Measurements from ENCODE around the gene AMMECR1L.

AMMECR1L gene

GRCh38 chr2:127860130-127860529 is 25.6 kb downstream of the AMMECR1L start:
- H3K4me3 ChIP-seq (ENCODE audit: low read length): no peak overlapping the region
- no peaks in the 10 kb centered on the region for H3K9me3 ChIP-seq (replicated peaks; ENCODE audit: low read length)
- H3K4me1 ChIP-seq (ENCODE audit: control insufficient read depth, insufficient read depth, low read length): peaks cover 6% of the 10 kb centered on the region
- no peaks in the 10 kb centered on the region for H3K27me3 ChIP-seq (ENCODE audit: control insufficient read depth, insufficient read depth, low read length)
- H3K36me3 ChIP-seq (ENCODE audit: insufficient read depth, low read length): peaks cover 27% of the 10 kb centered on the region
- H3K9ac ChIP-seq (ENCODE audit: low read depth, low read length): no peak overlapping the region
- no peak overlapping the region for H3K4me2 ChIP-seq (ENCODE audit: low read length)

- H3K4me3 ChIP-seq (ENCODE audit: low read length): no peak overlapping the region
- H3K4me1 ChIP-seq (ENCODE audit: control insufficient read depth, insufficient read depth, low read length): peaks cover 6% of the 10 kb centered on the region
- no peaks in the 10 kb centered on the region for H3K27me3 ChIP-seq (ENCODE audit: control insufficient read depth, insufficient read depth, low read length)
- peaks cover 23% of the 10 kb centered on the region for H3K36me3 ChIP-seq (ENCODE audit: insufficient read depth, low read length)
- H3K4me2 ChIP-seq (ENCODE audit: low read length): no peak overlapping the region
- no peak overlapping the region for H3K9ac ChIP-seq (ENCODE audit: low read depth, low read length)
- no peaks in the 10 kb centered on the region for H3K9me3 ChIP-seq (replicated peaks; ENCODE audit: low read length)
These were observed 26.1 kb downstream of the AMMECR1L start for GRCh38 chr2:127859712-127860085.

- Histone ChIP-seq H3K9ac (ENCODE audit: low read depth, low read length) (peak overlapping the region; percentile 90), H3K9me3 (replicated peaks; ENCODE audit: low read length) (no peaks in the 10 kb centered on the region), H3K4me3 (ENCODE audit: low read length) (peak overlapping the region; percentile 92), H3K4me2 (ENCODE audit: low read length) (peak overlapping the region; percentile 95), H3K27me3 (ENCODE audit: control insufficient read depth, insufficient read depth, low read length) (no peaks in the 10 kb centered on the region), H3K36me3 (ENCODE audit: insufficient read depth, low read length) (peaks cover 10% of the 10 kb centered on the region), H3K4me1 (ENCODE audit: control insufficient read depth, insufficient read depth, low read length) (peaks cover 6% of the 10 kb centered on the region)
These were observed 28.4 kb downstream of the AMMECR1L start for GRCh38 chr2:127857265-127857808.

GRCh38 chr2:127853671-127854070 is 32.1 kb downstream of the AMMECR1L start:
- Histone ChIP-seq H3K9ac (ENCODE audit: low read depth, low read length) (no peak overlapping the region), H3K9me3 (replicated peaks; ENCODE audit: low read length) (no peaks in the 10 kb centered on the region), H3K36me3 (ENCODE audit: insufficient read depth, low read length) (peaks cover 34% of the 10 kb centered on the region), H3K4me3 (ENCODE audit: low read length) (no peak overlapping the region), H3K4me2 (ENCODE audit: low read length) (no peak overlapping the region), H3K4me1 (ENCODE audit: control insufficient read depth, insufficient read depth, low read length) (peaks cover 6% of the 10 kb centered on the region), H3K27me3 (ENCODE audit: control insufficient read depth, insufficient read depth, low read length) (no peaks in the 10 kb centered on the region)

GRCh38 chr2:127852388-127852787 is 33.4 kb downstream of the AMMECR1L start:
- peaks cover 6% of the 10 kb centered on the region for H3K4me1 ChIP-seq (ENCODE audit: control insufficient read depth, insufficient read depth, low read length)
- no peak overlapping the region for H3K4me3 ChIP-seq (ENCODE audit: low read length)
- H3K27me3 ChIP-seq (ENCODE audit: control insufficient read depth, insufficient read depth, low read length): no peaks in the 10 kb centered on the region
- no peaks in the 10 kb centered on the region for H3K9me3 ChIP-seq (replicated peaks; ENCODE audit: low read length)
- no peak overlapping the region for H3K4me2 ChIP-seq (ENCODE audit: low read length)
- peaks cover 41% of the 10 kb centered on the region for H3K36me3 ChIP-seq (ENCODE audit: insufficient read depth, low read length)
- no peak overlapping the region for H3K9ac ChIP-seq (ENCODE audit: low read depth, low read length)

- H3K27me3 ChIP-seq (ENCODE audit: control insufficient read depth, insufficient read depth, low read length): no peaks in the 10 kb centered on the region
- H3K4me2 ChIP-seq (ENCODE audit: low read length): no peak overlapping the region
- H3K4me1 ChIP-seq (ENCODE audit: control insufficient read depth, insufficient read depth, low read length): no peaks in the 10 kb centered on the region
- H3K9me3 ChIP-seq (replicated peaks; ENCODE audit: low read length): no peaks in the 10 kb centered on the region
- no peak overlapping the region for H3K9ac ChIP-seq (ENCODE audit: low read depth, low read length)
- peaks cover 60% of the 10 kb centered on the region for H3K36me3 ChIP-seq (ENCODE audit: insufficient read depth, low read length)
- H3K4me3 ChIP-seq (ENCODE audit: low read length): no peak overlapping the region
These were observed 37.8 kb downstream of the AMMECR1L start for GRCh38 chr2:127847931-127848330.

GRCh38 chr2:127844973-127845372 is 40.8 kb downstream of the AMMECR1L start:
- H3K4me3 ChIP-seq (ENCODE audit: low read length): no peak overlapping the region
- no peak overlapping the region for H3K4me2 ChIP-seq (ENCODE audit: low read length)
- H3K9ac ChIP-seq (ENCODE audit: low read depth, low read length): no peak overlapping the region
- H3K4me1 ChIP-seq (ENCODE audit: control insufficient read depth, insufficient read depth, low read length): no peaks in the 10 kb centered on the region
- peaks cover 41% of the 10 kb centered on the region for H3K36me3 ChIP-seq (ENCODE audit: insufficient read depth, low read length)
- H3K9me3 ChIP-seq (replicated peaks; ENCODE audit: low read length): no peaks in the 10 kb centered on the region
- H3K27me3 ChIP-seq (ENCODE audit: control insufficient read depth, insufficient read depth, low read length): no peaks in the 10 kb centered on the region

- no peaks in the 10 kb centered on the region for H3K9me3 ChIP-seq (replicated peaks; ENCODE audit: low read length)
- peaks cover 31% of the 10 kb centered on the region for H3K36me3 ChIP-seq (ENCODE audit: insufficient read depth, low read length)
- H3K4me3 ChIP-seq (ENCODE audit: low read length): no peak overlapping the region
- no peak overlapping the region for H3K4me2 ChIP-seq (ENCODE audit: low read length)
- H3K27me3 ChIP-seq (ENCODE audit: control insufficient read depth, insufficient read depth, low read length): no peaks in the 10 kb centered on the region
- no peak overlapping the region for H3K9ac ChIP-seq (ENCODE audit: low read depth, low read length)
- no peaks in the 10 kb centered on the region for H3K4me1 ChIP-seq (ENCODE audit: control insufficient read depth, insufficient read depth, low read length)
These were observed 42.1 kb downstream of the AMMECR1L start for GRCh38 chr2:127843677-127844076.

- Histone ChIP-seq H3K9ac (ENCODE audit: low read depth, low read length) (no peak overlapping the region), H3K4me1 (ENCODE audit: control insufficient read depth, insufficient read depth, low read length) (no peaks in the 10 kb centered on the region), H3K27me3 (ENCODE audit: control insufficient read depth, insufficient read depth, low read length) (no peaks in the 10 kb centered on the region), H3K4me3 (ENCODE audit: low read length) (no peak overlapping the region), H3K4me2 (ENCODE audit: low read length) (no peak overlapping the region), H3K36me3 (ENCODE audit: insufficient read depth, low read length) (peaks cover 18% of the 10 kb centered on the region), H3K9me3 (replicated peaks; ENCODE audit: low read length) (no peaks in the 10 kb centered on the region)
These were observed 44.1 kb downstream of the AMMECR1L start for GRCh38 chr2:127841466-127842178.

- no peaks in the 10 kb centered on the region for H3K4me1 ChIP-seq (ENCODE audit: control insufficient read depth, insufficient read depth, low read length)
- peaks cover 14% of the 10 kb centered on the region for H3K36me3 ChIP-seq (ENCODE audit: insufficient read depth, low read length)
- H3K4me3 ChIP-seq (ENCODE audit: low read length): no peak overlapping the region
- no peaks in the 10 kb centered on the region for H3K27me3 ChIP-seq (ENCODE audit: control insufficient read depth, insufficient read depth, low read length)
- H3K4me2 ChIP-seq (ENCODE audit: low read length): no peak overlapping the region
- H3K9ac ChIP-seq (ENCODE audit: low read depth, low read length): no peak overlapping the region
- H3K9me3 ChIP-seq (replicated peaks; ENCODE audit: low read length): no peaks in the 10 kb centered on the region
These were observed 44.9 kb downstream of the AMMECR1L start for GRCh38 chr2:127840893-127841292.

GRCh38 chr2:127834951-127835350 is 50.8 kb downstream of the AMMECR1L start:
- Histone ChIP-seq H3K4me2 (ENCODE audit: low read length) (no peak overlapping the region), H3K27me3 (ENCODE audit: control insufficient read depth, insufficient read depth, low read length) (peaks cover 6% of the 10 kb centered on the region), H3K4me1 (ENCODE audit: control insufficient read depth, insufficient read depth, low read length) (no peaks in the 10 kb centered on the region), H3K4me3 (ENCODE audit: low read length) (no peak overlapping the region), H3K9ac (ENCODE audit: low read depth, low read length) (no peak overlapping the region), H3K36me3 (ENCODE audit: insufficient read depth, low read length) (no peaks in the 10 kb centered on the region), H3K9me3 (replicated peaks; ENCODE audit: low read length) (no peaks in the 10 kb centered on the region)

- Histone ChIP-seq H3K27me3 (ENCODE audit: control insufficient read depth, insufficient read depth, low read length) (peaks cover 11% of the 10 kb centered on the region), H3K9me3 (replicated peaks; ENCODE audit: low read length) (no peaks in the 10 kb centered on the region), H3K4me1 (ENCODE audit: control insufficient read depth, insufficient read depth, low read length) (no peaks in the 10 kb centered on the region), H3K4me2 (ENCODE audit: low read length) (no peak overlapping the region), H3K4me3 (ENCODE audit: low read length) (no peak overlapping the region), H3K9ac (ENCODE audit: low read depth, low read length) (no peak overlapping the region), H3K36me3 (ENCODE audit: insufficient read depth, low read length) (no peaks in the 10 kb centered on the region)
These were observed 55.9 kb downstream of the AMMECR1L start for GRCh38 chr2:127829845-127830246.

All from skeletal muscle satellite cell (primary cell).